GM12875 (cell line): ENCODE measurements around the gene TNFRSF4.

Experiments
- H3K4me3 ChIP-seq: one replicate; pipeline ENCODE4 v1.5.1; 2011; ENCODE audit warnings: low read depth, low read length, control low read depth
- TF ChIP-seq, protein P1 (sequence below): IDR thresholded peaks from 2 replicates; pipeline ENCODE4 v1.5.1; 2011; ENCODE audit warnings: low read depth, mild to moderate bottlenecking, control low read depth, inconsistent platforms, low read length, moderate library complexity, borderline replicate concordance; ENCODE audit not compliant: insufficient read depth

The TNFRSF4 gene

DNA sequence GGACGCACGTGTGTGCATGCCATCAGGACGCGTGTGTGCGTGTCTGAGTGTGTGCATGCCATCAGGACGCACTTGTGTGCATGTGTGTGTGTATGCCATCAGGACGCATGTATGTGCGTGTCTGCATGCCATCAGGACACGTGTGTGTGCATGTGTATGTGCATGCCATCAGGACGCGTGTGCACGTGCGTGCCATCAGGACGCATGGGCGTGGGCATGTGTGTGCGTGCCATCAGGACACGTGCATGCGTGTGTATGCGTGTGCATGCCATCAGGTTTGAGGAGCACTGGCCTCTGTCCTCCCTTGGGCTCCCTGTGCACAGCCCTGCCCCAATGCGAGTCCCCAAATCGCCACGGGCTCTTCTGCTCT, 45.2 kb upstream of the TNFRSF4 start:
- TF ChIP-seq, protein P1, sequence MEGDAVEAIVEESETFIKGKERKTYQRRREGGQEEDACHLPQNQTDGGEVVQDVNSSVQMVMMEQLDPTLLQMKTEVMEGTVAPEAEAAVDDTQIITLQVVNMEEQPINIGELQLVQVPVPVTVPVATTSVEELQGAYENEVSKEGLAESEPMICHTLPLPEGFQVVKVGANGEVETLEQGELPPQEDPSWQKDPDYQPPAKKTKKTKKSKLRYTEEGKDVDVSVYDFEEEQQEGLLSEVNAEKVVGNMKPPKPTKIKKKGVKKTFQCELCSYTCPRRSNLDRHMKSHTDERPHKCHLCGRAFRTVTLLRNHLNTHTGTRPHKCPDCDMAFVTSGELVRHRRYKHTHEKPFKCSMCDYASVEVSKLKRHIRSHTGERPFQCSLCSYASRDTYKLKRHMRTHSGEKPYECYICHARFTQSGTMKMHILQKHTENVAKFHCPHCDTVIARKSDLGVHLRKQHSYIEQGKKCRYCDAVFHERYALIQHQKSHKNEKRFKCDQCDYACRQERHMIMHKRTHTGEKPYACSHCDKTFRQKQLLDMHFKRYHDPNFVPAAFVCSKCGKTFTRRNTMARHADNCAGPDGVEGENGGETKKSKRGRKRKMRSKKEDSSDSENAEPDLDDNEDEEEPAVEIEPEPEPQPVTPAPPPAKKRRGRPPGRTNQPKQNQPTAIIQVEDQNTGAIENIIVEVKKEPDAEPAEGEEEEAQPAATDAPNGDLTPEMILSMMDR, result no peak
- H3K4me3 ChIP-seq, result no peak overlapping the region

DNA sequence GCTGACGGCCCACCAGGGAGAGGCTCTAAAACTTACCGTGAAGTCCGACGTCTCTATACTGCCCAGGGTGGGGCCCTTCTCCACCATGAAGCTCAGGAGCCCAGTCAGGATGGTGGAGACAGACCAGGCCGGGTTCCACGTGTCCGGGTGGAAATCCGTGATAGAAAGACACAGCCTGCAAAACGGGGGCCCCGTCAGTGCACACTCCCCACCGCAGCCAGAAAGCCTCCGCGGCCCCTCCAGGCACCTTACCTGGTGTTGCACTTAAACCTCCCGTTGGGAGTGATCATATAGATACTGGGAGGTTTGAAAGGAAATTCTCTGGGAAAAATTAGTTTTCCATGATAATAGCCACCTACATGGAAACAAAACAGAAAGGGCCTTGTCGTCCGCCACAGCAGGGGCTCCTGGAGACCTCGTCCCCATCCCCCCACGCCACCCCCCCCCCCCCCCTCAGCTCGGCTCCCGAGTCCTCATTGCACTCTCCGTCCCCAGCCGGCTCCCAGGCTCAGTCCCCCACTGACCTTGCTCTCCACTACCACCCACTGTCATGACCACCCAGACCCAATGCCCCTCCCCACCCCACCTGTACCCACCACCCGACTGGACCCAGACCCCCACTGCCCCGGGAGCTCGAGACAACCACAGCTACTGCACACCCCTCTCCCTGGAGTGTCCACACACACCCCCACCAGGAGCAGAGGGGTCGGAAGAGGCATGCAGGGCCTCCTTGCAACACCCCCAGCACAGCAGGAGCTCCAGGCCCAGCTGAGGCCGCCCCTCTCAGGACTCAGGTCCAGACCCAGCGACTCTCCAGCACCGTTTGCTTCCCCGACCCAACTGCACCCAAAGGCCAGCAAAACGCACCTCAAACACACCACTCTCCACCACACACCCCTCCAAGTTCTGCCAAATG, 43.3 kb upstream of the TNFRSF4 start:
- TF ChIP-seq, protein P1, result no peak
- no peak overlapping the region for H3K4me3 ChIP-seq

DNA sequence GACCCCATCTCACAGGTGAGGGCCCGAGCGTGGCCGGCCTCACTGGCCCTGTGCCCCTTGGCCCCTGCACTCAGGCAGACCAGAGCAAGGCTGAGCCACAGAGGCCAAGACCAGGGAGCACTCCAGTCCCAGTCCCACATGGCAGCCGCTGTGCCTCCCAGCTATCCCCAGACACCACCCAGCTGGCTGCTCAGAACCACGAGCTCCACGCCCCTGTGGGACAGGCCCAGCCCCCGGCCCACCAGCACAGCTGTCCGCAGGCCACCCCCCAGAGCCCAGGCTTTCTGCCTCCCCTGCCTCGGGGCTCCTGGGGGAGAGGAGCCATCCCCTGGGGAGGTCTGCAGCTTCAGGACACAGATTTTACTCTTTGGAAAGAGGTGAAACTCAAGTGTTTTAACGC, 41.7 kb upstream of the TNFRSF4 start:
- TF ChIP-seq, protein P1, result no peak
- no peak overlapping the region for H3K4me3 ChIP-seq

DNA sequence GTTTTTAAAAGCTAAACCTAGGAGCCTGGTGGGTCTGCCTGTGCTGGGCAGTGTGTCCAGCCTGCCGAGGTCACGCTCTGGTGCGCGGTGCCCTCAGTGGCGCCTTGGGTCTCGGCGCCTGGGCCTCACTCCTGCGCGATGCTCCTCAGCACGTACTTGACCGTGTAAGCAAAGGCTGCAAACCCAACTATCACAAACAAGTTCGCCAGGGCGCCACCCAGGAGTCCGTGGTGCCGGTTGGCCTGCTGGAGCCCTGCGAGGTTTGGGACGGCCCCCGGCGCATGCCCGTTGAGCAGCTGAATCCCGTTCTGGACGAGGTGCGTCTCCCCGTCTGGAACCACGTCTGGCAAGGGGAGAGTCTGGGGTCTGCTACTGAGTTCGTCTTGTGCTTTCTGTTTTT, 41.1 kb upstream of the TNFRSF4 start:
- TF ChIP-seq, protein P1, result no peak

DNA sequence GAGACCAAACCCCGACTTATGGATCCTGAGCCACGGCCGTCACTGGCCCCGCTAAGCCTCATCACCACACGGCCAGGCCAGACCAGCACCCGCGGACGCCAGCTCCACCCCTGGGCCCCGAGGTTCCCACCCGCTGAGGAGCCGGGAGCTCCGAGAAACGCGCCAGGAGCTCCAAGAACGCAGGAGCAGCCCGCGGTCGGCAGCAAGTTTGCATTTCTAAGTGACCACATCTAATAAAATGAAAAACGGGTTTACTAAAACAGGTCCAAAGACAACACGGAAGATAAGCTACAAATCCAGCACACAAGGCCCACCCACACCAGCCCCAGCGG, 40.7 kb upstream of the TNFRSF4 start:
- no peak overlapping the region for H3K4me3 ChIP-seq
- TF ChIP-seq, protein P1, result no peak

More for the DNA sequence above, 41.1 kb upstream of the TNFRSF4 start:
- no peak overlapping the region for H3K4me3 ChIP-seq

DNA sequence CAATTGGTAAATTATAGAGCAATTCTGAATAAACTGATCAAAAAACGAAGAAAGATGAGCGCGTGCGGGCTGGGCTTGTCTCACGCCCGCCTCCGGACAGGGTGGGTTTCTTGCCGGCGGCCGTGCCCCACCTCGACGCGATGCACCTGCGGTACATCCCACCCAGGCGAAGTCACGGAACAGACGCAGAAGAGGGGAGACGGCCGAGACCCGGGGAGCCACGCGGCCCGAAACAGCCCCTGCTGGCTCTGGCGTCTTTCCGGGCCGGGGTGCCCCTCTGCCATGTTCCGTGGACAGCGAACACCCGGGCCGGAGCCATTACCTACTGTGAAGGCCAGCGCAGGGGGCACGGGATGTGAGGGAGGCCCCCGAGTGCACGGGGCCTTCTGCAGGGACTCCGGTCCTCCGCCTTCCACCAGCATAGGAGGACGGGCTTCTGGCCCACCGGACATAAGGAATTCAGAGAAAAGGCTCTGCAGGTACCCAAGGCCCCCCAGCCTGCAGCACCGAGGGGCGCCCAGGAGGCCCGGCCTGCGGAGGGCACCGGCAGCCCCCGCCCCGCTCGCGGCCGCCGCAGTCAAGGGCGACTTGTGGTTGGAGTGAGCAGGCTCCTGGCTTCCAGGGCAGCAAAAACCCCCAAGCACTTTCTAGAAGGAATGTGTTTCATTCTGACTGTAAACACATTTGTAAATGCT, 40.2 kb upstream of the TNFRSF4 start:
- TF ChIP-seq, protein P1, result no peak

DNA sequence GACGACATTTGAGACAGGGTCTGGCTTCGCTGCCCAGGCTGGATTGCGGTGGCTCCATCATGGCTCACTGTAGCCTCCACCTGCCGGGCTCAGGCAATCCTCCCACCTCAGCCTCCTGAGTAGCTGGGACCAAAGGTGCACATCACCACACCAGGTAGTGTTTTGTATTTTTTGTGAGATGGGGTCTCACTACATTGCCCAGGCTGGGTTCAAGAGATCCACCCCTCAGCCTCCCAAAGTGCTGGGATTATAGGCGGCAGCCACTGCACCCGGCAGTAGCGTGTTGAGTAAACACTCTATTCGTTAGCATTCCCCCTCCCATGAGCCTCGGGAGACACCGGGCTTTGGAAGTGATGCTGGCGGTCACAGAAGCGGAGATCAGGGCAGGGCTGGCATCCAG, 39.4 kb upstream of the TNFRSF4 start:
- no peak overlapping the region for H3K4me3 ChIP-seq
- TF ChIP-seq, protein P1, result no peak

More for the DNA sequence above, 40.2 kb upstream of the TNFRSF4 start:
- no peak overlapping the region for H3K4me3 ChIP-seq
